GM21529 (cell line): ENCODE results near the gene SEPTIN6.
"Not testable (repeated sequence)": the region's sequence is repeated elsewhere in the genome, so short reads cannot be mapped to it uniquely, and the experiment has no call there.

Source experiments
- ATAC-seq: cut with Tn5 transposase; IDR thresholded peaks from one replicate; pipeline ENCODE4 v1.9.1; 2021; ENCODE audit not compliant: unreplicated experiment

Gene SEPTIN6

DNA sequence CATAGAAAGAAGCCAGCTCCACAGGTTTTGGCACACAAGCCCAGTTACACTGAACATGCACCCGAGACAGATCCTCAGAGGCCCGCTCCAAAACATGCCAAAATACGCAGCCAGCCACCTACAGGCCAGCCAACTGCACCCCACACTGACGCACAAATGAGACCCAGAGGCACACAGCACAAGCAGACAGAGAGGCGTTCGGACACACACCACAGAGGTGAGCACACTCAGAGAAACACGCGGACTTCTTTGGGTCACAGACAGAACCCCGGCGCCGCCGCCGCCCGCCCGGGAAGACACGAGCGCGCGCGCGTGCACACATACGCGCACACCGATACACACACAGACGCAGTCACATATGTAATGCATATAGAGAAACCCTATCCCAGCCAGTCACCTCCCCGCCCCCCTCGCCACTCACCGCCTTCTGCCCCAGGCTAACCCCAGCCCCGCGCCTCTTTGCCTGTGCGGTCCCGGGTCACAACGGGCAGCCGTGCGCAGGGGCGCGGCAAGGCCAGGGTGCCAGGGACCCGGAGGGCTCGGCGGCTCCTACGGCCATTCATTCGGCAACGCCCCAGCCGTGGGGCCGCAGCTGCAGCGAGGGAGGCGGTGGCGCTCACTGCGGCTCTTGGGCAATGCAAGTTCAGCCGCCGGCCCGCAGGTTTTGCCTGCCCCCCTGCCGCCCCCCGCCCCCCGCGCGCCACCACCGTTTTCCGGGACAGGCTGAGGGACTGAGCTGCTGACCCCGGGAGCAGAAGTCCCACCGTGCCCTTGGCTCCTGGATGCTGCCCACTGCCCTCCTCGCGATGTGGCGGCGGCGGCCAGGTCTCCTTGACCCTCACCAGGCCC is 553 bp downstream of the SEPTIN6 start:
- ATAC-seq: peak; percentile 25

DNA sequence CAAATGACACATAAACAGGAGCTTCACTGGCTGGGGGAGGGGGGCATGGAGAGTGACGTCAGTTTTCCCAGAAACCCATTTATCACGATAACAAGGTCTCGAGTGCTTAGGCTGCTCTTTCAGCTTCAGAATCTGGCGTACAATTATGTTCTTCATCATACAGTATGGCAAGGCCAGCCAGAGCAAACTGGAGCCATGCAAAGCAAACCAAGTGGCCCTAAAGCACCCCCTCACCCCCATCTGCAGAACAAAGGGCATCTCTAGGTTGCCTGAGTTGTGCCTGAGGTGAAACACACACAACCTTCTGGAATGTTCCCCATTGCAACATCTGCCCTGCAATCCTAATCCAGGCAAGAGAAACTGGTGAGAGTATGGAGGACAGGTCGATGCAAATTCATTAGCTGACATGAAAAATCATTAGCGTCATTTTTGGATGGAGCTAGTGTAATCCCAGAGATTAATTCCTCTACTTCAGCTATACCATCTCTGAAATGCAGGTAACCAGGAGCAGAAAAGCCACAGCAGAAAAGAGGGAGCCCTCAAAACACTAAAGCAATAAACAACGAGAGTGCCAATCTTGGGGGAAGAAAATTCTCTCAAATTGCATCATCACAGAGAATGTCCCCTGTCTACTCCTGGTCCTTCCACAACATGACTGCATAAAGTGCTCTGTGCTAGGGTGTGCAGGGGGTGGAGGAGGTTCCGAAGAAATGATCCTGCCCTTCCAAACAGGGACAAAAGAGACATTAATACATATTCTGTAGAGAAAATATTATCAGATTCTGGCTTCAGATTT is 1.8 kb downstream of the SEPTIN6 start:
- ATAC-seq: no peak

DNA sequence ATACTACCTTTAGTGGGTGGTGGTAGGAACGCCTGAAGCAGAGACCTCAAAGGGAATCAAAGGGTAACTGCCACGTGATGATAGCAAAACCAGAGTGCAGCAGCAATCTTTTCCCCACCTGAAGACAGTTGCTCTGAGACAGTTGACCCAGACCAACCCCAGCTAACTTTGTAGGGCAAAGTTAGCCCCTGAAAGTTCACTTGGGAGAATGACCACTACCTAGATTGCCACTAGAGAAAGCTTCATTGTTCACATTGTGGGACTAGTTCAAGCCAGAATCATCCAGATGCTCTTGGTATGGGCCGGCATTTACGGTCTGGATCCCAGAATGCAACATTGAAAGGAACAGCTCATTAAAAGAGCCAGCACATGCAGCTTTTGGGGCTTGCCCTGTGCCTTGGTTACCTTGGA is 4.1 kb downstream of the SEPTIN6 start:
- ATAC-seq: no peak

DNA sequence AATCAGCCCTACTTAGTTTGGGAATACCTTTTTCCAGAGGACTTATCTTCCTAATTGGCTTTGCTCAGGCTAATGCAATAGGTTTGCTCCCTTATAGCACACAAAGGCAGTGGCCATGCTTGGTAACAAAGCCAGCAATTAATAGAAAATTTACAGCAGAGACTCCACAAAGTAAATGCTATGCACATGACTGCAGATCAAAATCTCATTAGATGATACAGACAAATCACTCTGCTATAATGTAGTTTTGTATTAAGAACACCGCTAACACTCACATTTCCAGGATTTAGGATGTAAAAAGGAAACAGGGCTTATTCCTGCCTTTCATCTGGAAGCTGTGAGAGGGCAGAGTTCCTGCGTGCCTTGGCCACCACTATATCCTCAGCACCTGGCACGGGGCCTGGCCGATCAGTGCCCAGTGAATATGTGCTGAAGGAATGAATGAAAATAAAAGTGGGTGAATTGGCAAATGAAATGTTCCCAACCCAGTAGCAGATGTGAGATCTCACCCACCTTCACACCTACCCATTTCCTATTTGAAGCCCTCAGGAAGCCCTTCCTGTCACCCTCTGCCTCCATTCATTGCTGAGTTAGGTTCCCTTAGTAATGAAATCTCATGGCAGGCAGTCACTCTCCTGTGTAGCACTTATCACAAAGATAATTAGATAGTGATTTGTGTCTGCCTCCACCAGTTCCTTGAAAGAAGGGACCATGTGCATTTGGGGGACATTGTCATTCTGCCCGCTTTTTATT is 5.1 kb downstream of the SEPTIN6 start:
- no peak for ATAC-seq

DNA sequence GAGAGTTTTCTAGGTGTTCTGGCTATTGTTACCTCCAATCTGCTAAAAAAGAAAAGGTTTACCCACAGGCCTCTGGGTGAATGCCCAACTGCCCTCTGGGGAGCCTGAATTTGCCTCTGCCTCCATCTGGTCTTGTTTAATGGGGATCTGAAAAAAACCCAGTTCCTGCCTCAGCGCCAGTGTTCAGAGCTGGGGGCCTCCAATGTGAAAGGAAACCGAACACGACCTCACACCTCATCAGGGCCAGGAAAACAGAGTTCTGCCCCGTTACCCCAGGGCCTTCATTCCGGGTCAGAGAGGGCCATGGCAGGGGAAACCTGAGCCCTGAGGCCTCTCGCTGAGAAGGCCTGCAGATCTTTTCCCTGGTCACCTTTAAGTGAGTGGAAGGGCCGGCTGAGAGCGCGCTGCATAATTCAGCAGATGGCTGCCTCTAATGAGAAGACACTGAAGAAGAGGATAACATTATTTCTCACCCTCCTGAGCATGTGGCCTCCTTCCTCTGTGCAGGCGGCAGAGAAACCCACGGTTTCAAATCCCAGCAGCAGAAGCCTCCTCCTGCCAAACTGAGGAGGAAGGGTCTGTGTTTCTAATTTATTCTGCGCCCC is 6.8 kb downstream of the SEPTIN6 start:
- peak; percentile 41 for ATAC-seq

DNA sequence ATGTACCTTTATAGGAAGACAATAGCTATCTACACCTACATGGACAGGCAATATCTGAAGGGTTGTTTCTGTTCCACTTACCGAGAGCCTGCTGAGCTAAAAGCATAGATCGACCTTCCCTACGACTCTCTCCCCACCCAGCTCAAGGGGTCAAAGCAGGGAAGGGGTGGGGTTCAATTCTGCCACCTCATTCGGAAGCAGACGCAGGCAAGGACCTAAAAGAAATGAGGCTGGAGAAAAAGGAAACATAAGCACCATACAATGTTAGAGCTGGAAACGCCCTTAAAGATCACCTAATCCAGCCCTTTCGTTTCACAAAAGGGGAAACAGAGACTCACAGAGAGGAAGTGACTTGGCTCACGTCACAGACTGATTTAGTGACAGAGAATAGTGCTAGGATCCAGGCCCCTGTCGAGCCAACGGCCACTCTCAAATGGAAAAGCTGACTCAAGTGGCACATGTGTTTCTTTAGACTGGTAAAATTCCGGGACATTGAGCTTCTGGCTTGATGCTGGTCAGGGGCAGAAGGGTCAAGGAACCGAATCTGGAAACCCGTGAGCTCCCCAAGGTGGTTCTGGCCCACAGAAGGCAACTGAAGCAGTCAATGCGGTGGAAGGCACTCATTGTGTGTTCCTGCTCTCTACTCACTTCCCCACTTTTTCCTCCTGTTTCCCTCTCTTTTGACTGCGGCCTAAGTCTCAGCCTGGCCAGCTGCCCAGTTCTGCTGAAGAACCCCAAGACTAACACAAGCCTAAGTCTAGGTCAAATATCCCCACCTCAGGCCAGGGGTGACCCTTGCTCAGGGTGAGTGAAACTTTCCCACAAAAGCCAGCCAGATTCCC is 7.5 kb downstream of the SEPTIN6 start:
- peak; percentile 48 for ATAC-seq

DNA sequence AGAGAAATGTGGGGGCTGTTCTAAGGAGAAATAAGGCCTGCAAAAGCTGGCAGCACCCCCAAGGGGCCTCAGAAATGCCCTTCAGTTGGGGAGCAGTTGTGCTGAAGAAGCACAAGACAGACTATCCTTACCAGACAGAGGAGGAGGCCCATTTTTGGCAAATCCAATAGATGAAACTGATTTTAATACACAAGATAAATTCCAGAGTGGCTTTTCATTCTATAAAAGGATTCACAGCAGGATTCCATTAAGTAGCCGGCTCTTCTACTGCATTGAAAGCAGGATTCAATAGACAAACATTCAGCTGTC is 8.1 kb downstream of the SEPTIN6 start:
- ATAC-seq: no peak

DNA sequence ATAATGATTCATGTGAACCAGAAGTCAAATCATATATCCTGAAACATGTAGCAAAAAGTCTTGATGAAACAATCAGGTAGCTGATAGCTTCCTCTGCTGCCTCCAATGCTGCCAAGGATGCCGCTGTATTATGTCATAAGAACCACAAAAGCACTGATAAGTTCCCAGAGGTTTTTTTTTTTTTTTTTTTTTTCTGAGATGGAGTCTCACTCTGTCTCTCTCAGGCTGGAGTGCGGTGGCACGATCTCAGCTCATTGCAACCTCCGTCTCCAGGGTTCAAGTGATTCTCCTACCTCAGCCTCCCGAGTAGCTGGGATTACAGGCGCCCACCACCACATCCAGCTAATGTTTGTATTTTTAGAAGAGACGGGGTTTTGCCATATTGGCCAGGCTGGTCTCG is 8.7 kb downstream of the SEPTIN6 start:
- not testable (repeated sequence) for ATAC-seq

DNA sequence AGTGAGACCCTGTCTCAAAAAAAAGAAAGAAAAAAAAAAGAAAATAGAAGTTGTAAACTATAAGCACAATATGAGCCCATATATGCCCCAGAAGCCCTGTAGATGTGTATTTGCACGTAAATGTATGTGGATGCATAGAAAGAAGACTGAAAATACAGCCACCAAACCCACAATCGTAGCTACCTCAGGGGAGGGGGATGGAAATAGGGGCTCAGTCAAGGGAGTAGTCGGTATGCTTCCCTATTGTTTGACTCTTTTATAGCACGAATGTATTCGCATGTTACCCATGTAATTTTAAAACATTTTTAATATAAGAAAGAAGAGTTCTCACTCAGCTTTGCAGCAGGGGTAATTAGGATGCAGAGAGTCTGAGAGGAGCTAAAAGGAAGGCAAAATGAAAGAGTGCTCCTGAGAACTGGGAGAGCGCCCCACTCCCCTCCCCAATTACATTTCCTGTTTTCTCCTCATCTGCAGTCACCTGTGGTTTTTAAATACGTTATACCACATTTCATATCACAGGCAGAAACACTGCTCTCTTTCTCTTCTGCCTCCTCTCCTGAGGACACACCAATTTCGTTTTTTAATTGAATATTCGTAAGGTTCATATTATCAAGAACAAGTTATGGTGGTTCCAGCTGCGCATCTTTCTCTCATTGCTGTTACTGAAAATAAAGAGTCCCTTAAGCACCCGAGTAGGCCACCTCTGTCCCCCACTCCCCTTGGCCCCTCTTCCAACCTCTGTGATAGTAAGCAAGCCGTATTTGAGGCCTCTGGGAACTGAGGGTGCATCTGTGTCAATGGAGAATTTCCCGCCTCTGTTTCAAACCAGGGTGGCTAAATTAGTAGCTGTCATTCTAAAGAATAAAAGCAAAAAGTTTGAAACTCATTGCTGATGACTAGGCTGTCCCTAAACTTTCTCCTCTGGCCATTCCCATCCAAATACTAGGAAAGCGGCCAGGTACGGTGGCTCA is 10.7 kb downstream of the SEPTIN6 start:
- peak; percentile 33 for ATAC-seq

DNA sequence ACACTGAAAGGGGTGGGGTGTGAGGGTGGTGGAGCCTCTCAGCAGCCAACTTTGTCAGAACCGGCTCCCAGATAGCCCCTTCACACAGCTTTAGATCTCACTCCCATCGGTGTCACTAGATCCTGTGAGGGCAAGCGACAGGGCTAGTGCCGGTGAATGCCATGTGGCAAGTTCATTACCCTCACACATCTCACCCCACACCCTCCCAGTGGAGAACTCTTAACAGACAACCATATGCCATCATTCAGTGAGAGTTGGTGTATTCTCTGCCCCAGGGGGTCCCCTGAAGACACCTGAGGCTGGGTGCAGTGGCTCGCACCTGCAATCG is 15.3 kb downstream of the SEPTIN6 start:
- no peak for ATAC-seq

DNA sequence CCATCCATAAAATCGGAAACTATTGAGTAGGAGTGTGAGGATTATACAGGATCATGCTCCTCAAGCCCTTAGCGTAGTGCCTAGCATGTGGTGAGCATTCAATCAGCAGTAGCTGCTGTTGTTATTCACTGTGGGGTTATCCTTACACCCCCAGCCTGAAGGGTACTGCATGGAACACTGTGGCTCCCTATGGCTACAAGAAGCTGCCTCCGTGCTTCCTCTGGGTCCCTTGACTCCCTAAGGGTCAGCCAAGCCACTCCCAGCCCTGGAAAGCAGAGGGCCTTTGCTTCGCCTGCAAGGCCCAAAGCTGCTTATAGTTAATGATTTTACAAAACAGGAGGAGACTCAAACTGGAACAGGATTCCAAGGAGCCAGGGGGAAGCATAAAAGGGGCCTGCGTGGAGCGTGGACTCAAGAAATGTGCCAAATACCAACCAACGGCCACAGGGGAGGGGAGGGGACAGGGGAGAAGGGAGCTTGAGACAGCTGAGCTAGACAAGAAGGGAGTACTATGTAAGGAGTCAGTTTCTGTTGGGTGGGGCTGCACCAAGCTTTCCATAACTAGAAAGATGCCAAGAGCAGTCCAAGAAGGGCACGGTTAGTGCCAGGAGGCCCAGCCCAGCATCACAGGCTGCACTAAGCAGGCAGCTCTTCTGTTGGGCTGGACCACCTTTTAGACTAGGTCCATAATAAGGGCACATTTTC is 15.9 kb downstream of the SEPTIN6 start:
- ATAC-seq: no peak

DNA sequence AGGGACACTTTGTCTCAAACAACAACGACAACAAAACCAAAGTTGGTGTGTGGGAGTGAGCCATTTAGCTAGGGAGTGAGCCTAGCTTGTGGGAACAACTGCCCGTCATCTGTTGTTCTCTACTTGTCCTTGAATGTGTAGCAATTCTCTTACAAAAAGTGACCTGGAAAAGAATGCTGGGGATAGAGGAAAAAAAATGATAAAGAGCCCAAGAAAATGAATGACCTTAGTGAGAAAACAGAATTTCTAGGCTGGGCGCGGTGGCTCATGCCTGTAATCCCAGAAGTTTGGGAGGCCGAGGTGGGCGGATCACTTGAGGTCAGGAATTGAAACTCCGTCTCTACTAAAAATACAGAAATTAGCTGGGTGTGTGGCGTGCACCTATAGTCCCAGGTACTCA is 19.6 kb downstream of the SEPTIN6 start:
- ATAC-seq: no peak

DNA sequence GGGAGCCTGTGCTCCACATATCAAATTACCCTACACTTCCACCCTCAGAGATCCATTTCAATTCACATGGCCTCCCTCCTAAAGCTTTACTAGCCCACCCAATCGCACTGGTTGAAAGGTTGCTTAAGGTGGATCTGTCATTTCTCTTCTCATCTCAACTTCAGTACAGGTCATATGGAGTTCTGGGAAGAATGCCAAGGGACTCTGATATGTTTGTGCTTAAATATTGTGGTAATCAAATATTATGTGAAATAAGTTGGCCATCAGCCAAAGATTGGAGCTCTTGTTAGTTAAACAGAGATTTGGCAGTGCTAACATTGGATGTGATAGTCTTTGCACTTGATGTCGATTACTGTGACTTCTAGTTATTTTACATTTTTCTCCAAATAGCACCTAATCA is 20.5 kb downstream of the SEPTIN6 start:
- no peak for ATAC-seq

DNA sequence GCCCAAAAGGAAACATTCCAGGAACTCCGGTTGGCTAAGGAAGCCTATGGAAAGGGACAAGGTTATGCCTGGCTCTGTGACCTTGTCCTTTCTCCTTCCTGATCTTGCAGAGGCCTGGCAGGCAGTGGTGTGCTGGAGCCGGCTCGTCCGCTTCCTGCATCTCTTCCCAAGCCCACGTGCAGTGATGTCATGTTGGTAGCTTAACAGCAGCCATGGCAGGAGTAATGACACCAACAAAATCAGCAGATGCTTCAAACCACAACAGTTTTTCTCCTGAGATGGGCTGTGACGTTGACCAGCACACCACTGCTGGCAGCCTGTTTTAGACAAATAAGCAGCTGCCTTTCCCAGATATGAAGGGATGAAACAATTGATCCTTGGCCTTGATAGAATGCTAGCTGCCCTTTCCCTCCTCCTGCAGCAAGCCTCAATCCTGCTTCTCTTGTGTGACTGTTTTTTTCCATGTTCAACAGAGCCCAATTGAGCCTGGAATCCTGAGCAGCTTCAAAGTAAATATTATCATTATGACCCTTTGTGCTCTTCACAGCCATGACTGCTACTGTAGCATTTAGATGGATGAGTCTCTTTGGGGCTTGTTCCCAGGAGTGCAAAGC is 23.4 kb downstream of the SEPTIN6 start:
- ATAC-seq: no peak

DNA sequence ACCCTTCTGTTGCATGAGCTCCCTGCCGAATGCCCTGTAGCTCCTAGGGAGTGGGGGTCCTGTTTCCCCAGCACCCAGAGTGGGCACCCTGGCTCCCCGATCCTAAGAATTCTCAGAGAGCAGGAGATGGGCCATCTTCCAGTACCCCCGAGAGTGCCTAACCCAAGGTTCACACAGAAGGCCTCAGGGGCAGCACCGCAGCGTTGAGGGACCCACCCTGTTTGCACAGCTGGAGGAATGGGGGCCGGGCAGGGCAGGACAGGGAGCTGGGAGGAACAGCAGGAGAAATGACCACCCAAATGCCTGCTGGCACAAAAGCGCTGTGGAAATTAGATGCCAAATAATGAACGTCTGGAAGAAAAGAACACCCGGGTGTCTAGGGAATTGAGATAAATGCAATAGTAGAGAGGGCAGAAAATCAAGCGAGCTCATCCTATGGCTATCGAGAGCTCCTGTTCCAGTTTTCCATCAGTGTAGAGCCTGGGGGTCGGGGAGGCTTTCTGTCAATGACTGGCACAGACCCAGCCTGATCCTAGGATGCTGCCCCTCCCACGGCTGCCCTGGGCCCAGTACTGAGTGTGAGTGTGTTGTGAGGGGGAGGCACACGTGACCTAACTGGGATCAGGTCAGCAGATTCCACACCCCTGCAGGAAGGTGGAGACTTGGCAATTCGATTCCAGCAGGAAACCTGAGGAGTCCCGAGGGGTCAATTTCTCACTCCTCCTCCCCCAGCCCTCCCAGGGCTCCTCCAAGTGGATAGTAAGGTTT is 25.7 kb downstream of the SEPTIN6 start:
- no peak for ATAC-seq

DNA sequence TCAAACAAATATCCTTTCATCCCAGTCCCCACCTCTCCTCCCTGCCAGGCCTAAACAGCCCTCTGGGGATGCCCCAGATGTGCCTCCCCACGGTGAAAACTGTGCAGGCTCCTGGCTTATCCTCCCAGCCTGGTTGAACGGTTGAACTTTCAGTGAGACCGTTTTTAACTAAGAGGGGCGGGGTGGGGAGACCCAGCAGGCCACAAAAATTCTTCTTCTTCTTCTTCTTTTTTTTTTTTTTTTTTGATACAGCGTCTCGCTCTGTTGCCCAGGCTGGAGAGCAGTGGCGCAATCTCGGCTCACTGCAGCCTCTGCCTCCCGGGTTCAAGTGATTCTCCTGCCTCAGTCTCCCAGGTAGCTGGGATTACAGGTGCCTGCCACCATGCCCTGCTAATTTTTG is 28.1 kb downstream of the SEPTIN6 start:
- peak; percentile 40 for ATAC-seq

DNA sequence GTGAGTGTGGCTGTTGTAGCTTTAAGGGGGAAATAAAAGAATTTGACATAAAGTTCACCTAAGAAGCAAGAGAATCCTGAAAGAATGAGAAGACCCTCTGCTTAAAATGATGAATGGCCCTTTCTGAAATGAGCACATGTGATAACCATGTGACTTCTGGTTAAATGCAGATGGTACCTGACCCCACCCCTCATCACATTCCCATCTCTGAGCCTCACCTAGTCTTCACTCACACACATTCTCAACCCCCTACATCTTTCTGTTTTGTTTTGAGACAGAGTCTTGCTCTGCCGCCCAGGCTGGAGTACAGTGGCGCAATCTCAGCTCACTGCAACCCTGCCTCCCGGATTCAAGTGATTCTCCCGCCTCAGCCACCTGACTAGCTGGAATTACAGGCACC is 31.5 kb downstream of the SEPTIN6 start:
- no peak for ATAC-seq

DNA sequence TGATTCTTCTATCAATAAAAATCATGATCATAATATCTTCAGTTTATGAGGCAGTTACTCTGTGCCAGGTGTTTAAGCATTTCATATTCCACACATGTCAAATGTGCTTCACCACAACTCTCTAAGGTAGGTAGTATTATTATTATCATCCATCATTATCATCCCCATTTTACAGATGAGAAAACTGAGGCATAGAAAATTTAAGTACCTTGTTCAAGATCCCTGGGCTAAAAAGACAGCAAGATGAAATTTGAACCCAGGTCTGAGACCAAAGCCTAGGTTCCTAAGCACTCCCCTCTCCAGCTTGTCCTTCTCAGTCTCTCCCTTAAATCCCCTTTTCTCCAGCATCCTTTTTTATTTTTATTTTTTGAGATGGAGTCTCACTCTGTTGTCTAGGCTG is 33.4 kb downstream of the SEPTIN6 start:
- no peak for ATAC-seq
